ENCODE measurements around the gene OR2W3.

DNA sequence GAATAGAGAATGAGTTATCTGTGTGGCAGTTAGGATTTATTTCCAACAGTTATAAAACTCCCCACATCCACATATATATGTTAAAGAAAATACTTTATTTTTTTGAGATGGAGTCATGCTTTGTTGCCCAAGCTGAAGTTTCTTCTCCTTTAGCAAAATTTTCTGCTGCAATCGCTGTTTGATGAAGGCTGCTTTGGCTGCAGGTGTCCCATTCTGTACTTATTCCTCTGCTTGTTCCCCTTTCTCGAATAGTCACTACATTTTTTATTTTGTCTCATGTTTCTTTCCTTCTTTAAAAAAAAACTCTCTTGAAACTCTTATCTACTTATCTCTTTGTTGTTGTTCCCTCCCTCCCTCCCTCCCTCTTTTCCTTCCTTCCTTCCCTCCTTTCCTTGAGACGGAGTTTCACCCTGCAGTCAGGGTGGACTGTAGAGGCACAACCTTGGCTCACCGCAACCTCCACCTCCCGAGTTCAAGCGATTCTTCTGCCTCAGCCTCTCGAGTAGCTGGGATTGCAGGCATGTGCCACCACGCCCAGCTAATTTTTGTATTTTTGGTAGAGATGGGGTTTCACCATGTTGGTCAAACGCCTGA, 10.6 kb downstream of the OR2W3 start:
- TF ChIP-seq, protein P1, sequence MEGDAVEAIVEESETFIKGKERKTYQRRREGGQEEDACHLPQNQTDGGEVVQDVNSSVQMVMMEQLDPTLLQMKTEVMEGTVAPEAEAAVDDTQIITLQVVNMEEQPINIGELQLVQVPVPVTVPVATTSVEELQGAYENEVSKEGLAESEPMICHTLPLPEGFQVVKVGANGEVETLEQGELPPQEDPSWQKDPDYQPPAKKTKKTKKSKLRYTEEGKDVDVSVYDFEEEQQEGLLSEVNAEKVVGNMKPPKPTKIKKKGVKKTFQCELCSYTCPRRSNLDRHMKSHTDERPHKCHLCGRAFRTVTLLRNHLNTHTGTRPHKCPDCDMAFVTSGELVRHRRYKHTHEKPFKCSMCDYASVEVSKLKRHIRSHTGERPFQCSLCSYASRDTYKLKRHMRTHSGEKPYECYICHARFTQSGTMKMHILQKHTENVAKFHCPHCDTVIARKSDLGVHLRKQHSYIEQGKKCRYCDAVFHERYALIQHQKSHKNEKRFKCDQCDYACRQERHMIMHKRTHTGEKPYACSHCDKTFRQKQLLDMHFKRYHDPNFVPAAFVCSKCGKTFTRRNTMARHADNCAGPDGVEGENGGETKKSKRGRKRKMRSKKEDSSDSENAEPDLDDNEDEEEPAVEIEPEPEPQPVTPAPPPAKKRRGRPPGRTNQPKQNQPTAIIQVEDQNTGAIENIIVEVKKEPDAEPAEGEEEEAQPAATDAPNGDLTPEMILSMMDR (IDR thresholded peaks at IDR 0.05; ENCODE audit: low read length), result no peak
- TF ChIP-seq EZH2 (optimal IDR thresholded peaks at IDR 0.05; ENCODE audit: low read depth, low read length), result no peak
